ENCODE measurements around the gene ARMC9. TPM values are rescaled to one million over a fixed set of nuclear protein-coding genes. Genes with fewer than 3 reads are reported as not detected.

The ARMC9 gene
- total and polyA plus RNA-seq, 9 donors, result 16.7 to 33.5 (median 29.3) TPM

- Histone ChIP-seq H3K4me1 (ENCODE audit: insufficient read depth) (no peaks in the 10 kb centered on the region), H3K27ac (no peak overlapping the region)
- TF ChIP-seq EP300 (IDR thresholded peaks at IDR 0.05) (no peak), CTCF (IDR thresholded peaks at IDR 0.05) (no peak), POLR2A (IDR thresholded peaks at IDR 0.05) (no peak)
Observed at GRCh38 chr2:231207734-231208133, 9.3 kb downstream of the ARMC9 start.

GRCh38 chr2:231210782-231211181, 12.4 kb downstream of the ARMC9 start:
- no peak for DNase-seq
- Histone ChIP-seq H3K4me1 (ENCODE audit: insufficient read depth) (no peaks in the 10 kb centered on the region), H3K9me3 (no peaks in the 10 kb centered on the region), H3K27me3 (no peaks in the 10 kb centered on the region), H3K27ac (no peak overlapping the region), H3K4me3 (no peak overlapping the region), H3K36me3 (no peaks in the 10 kb centered on the region)
- WGBS, 3 donors, result 79 to 92% (median 90%) methylated on average over 3 of the region's 3 CpGs
- no peak for TF ChIP-seq EP300 (IDR thresholded peaks at IDR 0.05)
- TF ChIP-seq POLR2A (IDR thresholded peaks at IDR 0.05), result no peak
- TF ChIP-seq CTCF (IDR thresholded peaks at IDR 0.05), result no peak
- intact Hi-C loops (cut with DNase I), result no loop called here

More at GRCh38 chr2:231207734-231208133, 9.3 kb downstream of the ARMC9 start:
- Histone ChIP-seq H3K4me3 (no peak overlapping the region), H3K27me3 (no peaks in the 10 kb centered on the region), H3K36me3 (no peaks in the 10 kb centered on the region), H3K9me3 (no peaks in the 10 kb centered on the region)
- intact Hi-C loops (cut with DNase I), result no loop called here
- 83 to 87% (median 83%) methylated on average over 4 of the region's 4 CpGs for WGBS, 3 donors
- DNase-seq, result no peak

- WGBS, 3 donors, result 42 to 47% (median 45%) methylated on average over 2 of the region's 2 CpGs
- Histone ChIP-seq H3K4me1 (ENCODE audit: insufficient read depth) (no peaks in the 10 kb centered on the region), H3K27ac (no peak overlapping the region), H3K27me3 (no peaks in the 10 kb centered on the region), H3K36me3 (no peaks in the 10 kb centered on the region), H3K4me3 (no peak overlapping the region), H3K9me3 (no peaks in the 10 kb centered on the region)
- intact Hi-C loops (cut with DNase I), result no loop called here
- no peak for DNase-seq
- no peak for TF ChIP-seq EP300 (IDR thresholded peaks at IDR 0.05)
- TF ChIP-seq CTCF (IDR thresholded peaks at IDR 0.05), result no peak
- no peak for TF ChIP-seq POLR2A (IDR thresholded peaks at IDR 0.05)
Observed at GRCh38 chr2:231211486-231211885, 13.1 kb downstream of the ARMC9 start.

GRCh38 chr2:231212329-231212845, 14.0 kb downstream of the ARMC9 start:
- H3K4me3 ChIP-seq, result no peak overlapping the region
- intact Hi-C loops (cut with DNase I), result no loop called here
- H3K27ac ChIP-seq, result no peak overlapping the region
- TF ChIP-seq EP300 (IDR thresholded peaks at IDR 0.05) (no peak), POLR2A (IDR thresholded peaks at IDR 0.05) (no peak), CTCF (IDR thresholded peaks at IDR 0.05) (no peak)
- no peaks in the 10 kb centered on the region for H3K27me3 ChIP-seq
- no peaks in the 10 kb centered on the region for H3K4me1 ChIP-seq (ENCODE audit: insufficient read depth)
- DNase-seq, result no peak
- WGBS, 3 donors, result 80 to 83% (median 80%) methylated on average over 6 of the region's 6 CpGs
- no peaks in the 10 kb centered on the region for H3K36me3 ChIP-seq
- no peaks in the 10 kb centered on the region for H3K9me3 ChIP-seq

Measured in ovary (tissue), 9 donors.